ENCODE measurements around the gene APPL1. TPM values are rescaled to one million over a fixed set of nuclear protein-coding genes. Genes with fewer than 3 reads are reported as not detected.

The APPL1 gene
- total and polyA plus RNA-seq, 2 of the 13 experiments (the other 11 are each of a cell fraction or from before 2014, with no cell fraction given) = 14.3 to 29.0 TPM

- TF ChIP-seq BCL3 (CRISPR knock-in tag; IDR thresholded peaks at IDR 0.05) = no peak
- TF ChIP-seq PHF8 (CRISPR knock-in tag; IDR thresholded peaks at IDR 0.05) = 0 out of 2 replicates have a peak, but pooled peaks have one; percentile 12
- TF ChIP-seq SRF (IDR thresholded peaks at IDR 0.05; ENCODE audit: low read depth, low read length) = no peak
- peak; percentile 59; the same call in 1 of the 2 replicates for TF ChIP-seq ZFP82 (CRISPR knock-in tag; IDR thresholded peaks at IDR 0.05; ENCODE audit: borderline replicate concordance)
- no peak for TF ChIP-seq JDP2 (CRISPR knock-in tag; IDR thresholded peaks at IDR 0.05; ENCODE audit: borderline replicate concordance)
- peak; percentile 14 for TF ChIP-seq SAP130 (CRISPR knock-in tag; IDR thresholded peaks at IDR 0.05; ENCODE audit: low read depth)
- no peak for TF ChIP-seq ZNF644 (CRISPR knock-in tag; IDR thresholded peaks at IDR 0.05; ENCODE audit: low read depth)
- TF ChIP-seq MEIS1 (CRISPR knock-in tag; IDR thresholded peaks at IDR 0.05; ENCODE audit: borderline replicate concordance) = peak; percentile 13; the same call in 1 of the 2 replicates
- TF ChIP-seq BRCA1 (CRISPR knock-in tag; IDR thresholded peaks at IDR 0.05) = no peak
- peak; percentile 90; the same call in 1 of the 2 replicates for TF ChIP-seq UBTF (CRISPR knock-in tag; IDR thresholded peaks at IDR 0.05)
- TF ChIP-seq KMT2B (CRISPR knock-in tag; IDR thresholded peaks at IDR 0.05) = peak; percentile 39; the same call in 1 of the 2 replicates
- TF ChIP-seq ZIK1 (CRISPR knock-in tag; IDR thresholded peaks at IDR 0.05; ENCODE audit: borderline replicate concordance, low read depth) = 0 out of 2 replicates have a peak, but pooled peaks have one; percentile 0
- TF ChIP-seq NR2C2 (CRISPR knock-in tag; IDR thresholded peaks at IDR 0.05; ENCODE audit: borderline replicate concordance) = 0 out of 2 replicates have a peak, but pooled peaks have one; percentile 56
- peak; percentile 84; the same call in 1 of the 2 replicates for TF ChIP-seq ZNF142 (CRISPR knock-in tag; IDR thresholded peaks at IDR 0.05)
- peak; percentile 88 for TF ChIP-seq ZFX (CRISPR knock-in tag; IDR thresholded peaks at IDR 0.05; ENCODE audit: low read depth)
- TF ChIP-seq ZNF431 (CRISPR knock-in tag; IDR thresholded peaks at IDR 0.05; ENCODE audit: borderline replicate concordance, low read depth) = no peak
- peak; percentile 71 for TF ChIP-seq ZNF777 (CRISPR knock-in tag; IDR thresholded peaks at IDR 0.05)
- 0 out of 2 replicates have a peak, but pooled peaks have one; percentile 10 for TF ChIP-seq CCDC6 (CRISPR knock-in tag; IDR thresholded peaks at IDR 0.05)
- TF ChIP-seq NONO (IDR thresholded peaks at IDR 0.05) = no peak
- TF ChIP-seq NONO (CRISPR knock-in tag; conservative IDR thresholded peaks at IDR 0.05) = no peak
Observed at GRCh38 chr3:57227930-57228751, 612 bp downstream of the APPL1 start (continued).

Measured in HepG2 (cell line).